H9 (cell line): ENCODE results near the gene DYNLT4. TPM values are rescaled to one million over a fixed set of nuclear protein-coding genes. Genes with fewer than 3 reads are reported as not detected.

ENCODE experiments used
- DNase-seq: peaks from one replicate; pipeline ENCODE4 v3.0.0-alpha.2; 2017
- H2AFZ ChIP-seq: one replicate; pipeline ENCODE4 v1.6.1; 2013; ENCODE audit warnings: mild to moderate bottlenecking, low read length, control low read depth, moderate library complexity
- H2AK5ac ChIP-seq: 2 replicates; pipeline ENCODE4 v1.6.1; 2013; ENCODE audit warnings: low read length, control low read depth, mixed read lengths; ENCODE audit not compliant: insufficient read length
- H2BK120ac ChIP-seq: one replicate; pipeline ENCODE4 v1.6.1; 2013; ENCODE audit warnings: low read depth, mild to moderate bottlenecking, low read length, control low read depth, inconsistent platforms; ENCODE audit not compliant: poor library complexity, severe bottlenecking
- H2BK12ac ChIP-seq: 2 replicates; pipeline ENCODE4 v1.6.1; 2013; ENCODE audit warnings: low read length, control low read depth, mixed read lengths, low read depth; ENCODE audit not compliant: insufficient read length
- H2BK15ac ChIP-seq: 2 replicates; pipeline ENCODE4 v1.6.1; 2013; ENCODE audit warnings: low read depth, low read length, control low read depth
- H2BK20ac ChIP-seq: one replicate; pipeline ENCODE4 v1.6.1; 2013; ENCODE audit warnings: low read depth, mild to moderate bottlenecking, low read length, control low read depth, inconsistent platforms; ENCODE audit not compliant: poor library complexity, severe bottlenecking
- H2BK5ac ChIP-seq: 2 replicates; pipeline ENCODE4 v1.6.1; 2013; ENCODE audit warnings: low read length, control low read depth, mixed read lengths; ENCODE audit not compliant: insufficient read length
- H3K14ac ChIP-seq: 2 replicates; pipeline ENCODE4 v1.6.1; 2013; ENCODE audit warnings: low read length, control low read depth; ENCODE audit not compliant: insufficient read depth
- H3K18ac ChIP-seq: 2 replicates; pipeline ENCODE4 v1.6.1; 2013; ENCODE audit warnings: low read depth, mild to moderate bottlenecking, mixed read lengths, low read length, control low read depth; ENCODE audit not compliant: insufficient read length
- H3K23ac ChIP-seq: 2 replicates; pipeline ENCODE4 v1.6.1; 2013; ENCODE audit warnings: low read length, control low read depth, mixed read lengths, low read depth; ENCODE audit not compliant: insufficient read length
- H3K23me2 ChIP-seq: 2 replicates; pipeline ENCODE4 v1.6.1; 2013; ENCODE audit warnings: low read depth, mild to moderate bottlenecking, mixed read lengths, low read length, control low read depth; ENCODE audit not compliant: insufficient read length, poor library complexity, severe bottlenecking
- H3K27ac ChIP-seq: 2 replicates; pipeline ENCODE4 v1.5.1; 2013; ENCODE audit warnings: low read length, control low read depth, mixed read lengths, low read depth; ENCODE audit not compliant: insufficient read length
- H3K27me3 ChIP-seq: 2 replicates; pipeline ENCODE4 v1.6.1; 2013; ENCODE audit warnings: low read length, control low read depth, inconsistent platforms; ENCODE audit not compliant: insufficient read depth
- H3K4ac ChIP-seq: 2 replicates; pipeline ENCODE4 v1.6.1; 2013; ENCODE audit warnings: low read depth, mild to moderate bottlenecking, control low read depth, inconsistent platforms, low read length, moderate library complexity
- H3K4me1 ChIP-seq: 2 replicates; pipeline ENCODE4 v1.6.1; 2013; ENCODE audit warnings: low read length, control low read depth, inconsistent platforms; ENCODE audit not compliant: insufficient read depth
- H3K4me2 ChIP-seq: 2 replicates; pipeline ENCODE4 v1.6.1; 2013; ENCODE audit warnings: low read length, control low read depth, mixed read lengths; ENCODE audit not compliant: insufficient read length, insufficient read depth
- H3K56ac ChIP-seq: 2 replicates; pipeline ENCODE4 v1.6.1; 2013; ENCODE audit warnings: low read depth, mild to moderate bottlenecking, mixed read lengths, low read length, control low read depth; ENCODE audit not compliant: insufficient read length
- H3K79me1 ChIP-seq: 2 replicates; pipeline ENCODE4 v1.6.1; 2013; ENCODE audit warnings: low read depth, mild to moderate bottlenecking, moderate library complexity, low read length, control low read depth, inconsistent platforms; ENCODE audit not compliant: insufficient read depth, poor library complexity, severe bottlenecking
- H3K79me2 ChIP-seq: 2 replicates; pipeline ENCODE4 v1.6.1; 2013; ENCODE audit warnings: low read length, control low read depth, inconsistent platforms; ENCODE audit not compliant: insufficient read depth
- H3K9ac ChIP-seq: 2 replicates; pipeline ENCODE4 v1.6.1; 2013; ENCODE audit warnings: low read length, control low read depth, mixed read lengths; ENCODE audit not compliant: insufficient read length; ENCODE audit errors: extremely low read depth
- H3K9me3 ChIP-seq: one replicate; pipeline ENCODE4 v1.6.1; 2013; ENCODE audit warnings: low read depth, low read length, inconsistent platforms; ENCODE audit not compliant: control insufficient read depth
- H3T11ph ChIP-seq: one replicate; pipeline ENCODE4 v1.6.1; 2013; ENCODE audit warnings: mild to moderate bottlenecking, low read length, control low read depth, inconsistent platforms
- H4K20me1 ChIP-seq: one replicate; pipeline ENCODE4 v1.6.1; 2013; ENCODE audit not compliant: control insufficient read depth, insufficient read length, insufficient read depth
- H4K5ac ChIP-seq: 2 replicates; pipeline ENCODE4 v1.6.1; 2013; ENCODE audit warnings: low read depth, mild to moderate bottlenecking, mixed read lengths, low read length, control low read depth; ENCODE audit not compliant: insufficient read length
- H4K8ac ChIP-seq: replicated peaks from 2 replicates; pipeline ENCODE4 v1.6.1; 2013; ENCODE audit warnings: low read length, control low read depth, mixed read lengths, low read depth; ENCODE audit not compliant: insufficient read length
- H4K91ac ChIP-seq: 2 replicates; pipeline ENCODE4 v1.6.1; 2013; ENCODE audit warnings: low read depth, mild to moderate bottlenecking, moderate library complexity, mixed read lengths, low read length, control low read depth; ENCODE audit not compliant: insufficient read length
- H3K27ac Mint-ChIP-seq, 3 experiments: 2 replicates in 2 of 3; 3 replicates in 1 of 3; pipeline ENCODE4 v1.8.0; 2020 to 2021; ENCODE audit warnings: mixed read lengths in 3 of 3, mild to moderate bottlenecking in 1 of 3, moderate library complexity in 1 of 3
- H3K27me3 Mint-ChIP-seq: 2 replicates; pipeline ENCODE4 v1.8.0; 2021; ENCODE audit warnings: low read depth, mild to moderate bottlenecking, moderate library complexity, mixed read lengths
- H3K36me3 Mint-ChIP-seq, 3 experiments: 2 replicates in 2 of 3; 3 replicates in 1 of 3; pipeline ENCODE4 v1.8.0; 2020 to 2021; ENCODE audit warnings: low read depth in 3 of 3, mixed read lengths in 3 of 3; ENCODE audit not compliant: insufficient read depth in 1 of 3
- H3K4me1 Mint-ChIP-seq, 2 experiments: 2 replicates each; pipeline ENCODE4 v1.8.0; 2020; ENCODE audit warnings: mixed read lengths in 2 of 2
- H3K4me3 Mint-ChIP-seq, 2 experiments: 2 replicates in 1 of 2; 3 replicates in 1 of 2; pipeline ENCODE4 v1.8.0; 2020 to 2021; ENCODE audit warnings: mild to moderate bottlenecking in 2 of 2, mixed read lengths in 2 of 2, moderate library complexity in 1 of 2
- H3K9me3 Mint-ChIP-seq, 2 experiments: 2 replicates in 1 of 2; 3 replicates in 1 of 2; pipeline ENCODE4 v1.8.0; 2020; ENCODE audit warnings: mild to moderate bottlenecking in 2 of 2, mixed read lengths in 2 of 2, moderate library complexity in 1 of 2
- WGBS: extraction: QIAGEN DNeasy Blood & Tissue Kit; methylation state at CpG from one replicate; pipeline ENCODE4 v1.1.7; 2013; ENCODE audit warnings: missing lambda C conversion rate, low lambda C conversion rate, mixed read lengths; ENCODE audit not compliant: insufficient read length; ENCODE audit errors: extremely low coverage; 5-methylcytosine and 5-hydroxymethylcytosine counted together
- total RNA-seq: library from RNA; stranded (reverse); gene quantifications from 2 replicates; pipeline ENCODE4 v1.2.1, GENCODE V29; 2021
- TF ChIP-seq, protein P1 (sequence below): fragments of 200-600 bp; sonication (generic); conservative IDR thresholded peaks from 3 replicates; pipeline ENCODE4 v1.8.0; 2021; ENCODE audit warnings: antibody characterized with exemption, mild to moderate bottlenecking

The DYNLT4 gene
- total RNA-seq, 1 experiment from 2014 or later = not detected

DNA sequence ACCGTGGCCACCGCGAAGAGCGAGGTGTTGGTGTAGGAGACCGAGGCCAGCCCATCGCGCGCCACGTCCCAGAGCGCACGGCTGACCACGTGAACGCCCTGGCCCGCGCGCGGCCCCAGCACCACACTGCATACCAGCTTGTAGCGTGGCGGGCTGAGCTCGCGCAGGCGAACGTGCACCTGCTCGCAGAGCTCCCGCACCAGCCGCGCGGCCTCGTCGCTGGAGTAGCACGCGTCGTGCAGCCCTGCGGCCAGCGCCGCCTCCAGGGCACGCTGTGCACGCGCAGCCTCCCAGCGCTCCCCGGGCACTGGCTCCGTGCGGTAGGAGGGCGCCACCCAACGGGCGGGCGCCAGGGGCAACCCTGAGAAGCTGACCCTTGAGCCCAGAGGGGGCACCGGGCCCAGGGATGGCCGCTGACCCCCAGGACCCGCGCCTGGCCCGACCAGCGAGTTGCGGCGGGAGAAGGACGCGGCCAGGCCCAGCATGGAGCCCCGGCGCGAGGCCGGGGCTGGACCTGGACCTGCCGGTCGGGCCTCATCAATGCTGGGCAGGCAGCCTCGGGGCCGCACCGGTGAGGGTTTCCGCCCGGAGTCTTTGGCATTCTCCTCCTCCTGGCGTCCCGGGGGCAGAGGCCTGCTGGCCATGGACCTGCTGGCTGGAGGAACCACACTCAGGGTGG, 987 bp downstream of the DYNLT4 start:
- no peaks in the 10 kb centered on the region for H3K9me3 ChIP-seq
- Mint-ChIP-seq H3K36me3 (peaks cover 3 to 42% (median 26%) of the 10 kb centered on the region in 3 experiments), H3K27me3 (no peaks in the 10 kb centered on the region), H3K9me3 (no peaks in the 10 kb centered on the region), H3K27ac (no peak overlapping the region; a peak in 2 of 7 replicates), H3K4me3 (no peak overlapping the region), H3K4me1 (peaks cover 36 to 38% of the 10 kb centered on the region in 2 experiments)
- no peaks in the 10 kb centered on the region for H3K79me1 ChIP-seq
- peak overlapping the region; percentile 55 for H2BK120ac ChIP-seq
- H3K79me2 ChIP-seq = no peaks in the 10 kb centered on the region
- H2AK5ac ChIP-seq = peak overlapping the region; percentile 7
- H3K23ac ChIP-seq = no peak overlapping the region
- H3K14ac ChIP-seq = peak overlapping the region; percentile 89; the same call in 1 of the 2 replicates
- peaks cover 10% of the 10 kb centered on the region; the same call in 1 of the 2 replicates for H3K4me1 ChIP-seq
- no peak overlapping the region for H3K4me2 ChIP-seq
- H2AFZ ChIP-seq = no peak overlapping the region
- no peak overlapping the region for H4K5ac ChIP-seq
- no peak overlapping the region for H3K56ac ChIP-seq
- peak; percentile 41 for DNase-seq
- H4K20me1 ChIP-seq = no peaks in the 10 kb centered on the region
- H3K9ac ChIP-seq = no peak overlapping the region
- H3K23me2 ChIP-seq = peaks cover 3% of the 10 kb centered on the region
- peak overlapping the region; percentile 86 for H3K4ac ChIP-seq
- no peak overlapping the region for H2BK20ac ChIP-seq
- H3K27me3 ChIP-seq = no peaks in the 10 kb centered on the region
- peak overlapping the region; percentile 96 for H4K91ac ChIP-seq
- peak overlapping the region; percentile 85 for H3K27ac ChIP-seq
- H3K18ac ChIP-seq = peak overlapping the region; percentile 92
- H2BK12ac ChIP-seq = peak overlapping the region; percentile 78
- H2BK15ac ChIP-seq = no peak overlapping the region
- no peak overlapping the region for H3T11ph ChIP-seq
- TF ChIP-seq, protein P1, sequence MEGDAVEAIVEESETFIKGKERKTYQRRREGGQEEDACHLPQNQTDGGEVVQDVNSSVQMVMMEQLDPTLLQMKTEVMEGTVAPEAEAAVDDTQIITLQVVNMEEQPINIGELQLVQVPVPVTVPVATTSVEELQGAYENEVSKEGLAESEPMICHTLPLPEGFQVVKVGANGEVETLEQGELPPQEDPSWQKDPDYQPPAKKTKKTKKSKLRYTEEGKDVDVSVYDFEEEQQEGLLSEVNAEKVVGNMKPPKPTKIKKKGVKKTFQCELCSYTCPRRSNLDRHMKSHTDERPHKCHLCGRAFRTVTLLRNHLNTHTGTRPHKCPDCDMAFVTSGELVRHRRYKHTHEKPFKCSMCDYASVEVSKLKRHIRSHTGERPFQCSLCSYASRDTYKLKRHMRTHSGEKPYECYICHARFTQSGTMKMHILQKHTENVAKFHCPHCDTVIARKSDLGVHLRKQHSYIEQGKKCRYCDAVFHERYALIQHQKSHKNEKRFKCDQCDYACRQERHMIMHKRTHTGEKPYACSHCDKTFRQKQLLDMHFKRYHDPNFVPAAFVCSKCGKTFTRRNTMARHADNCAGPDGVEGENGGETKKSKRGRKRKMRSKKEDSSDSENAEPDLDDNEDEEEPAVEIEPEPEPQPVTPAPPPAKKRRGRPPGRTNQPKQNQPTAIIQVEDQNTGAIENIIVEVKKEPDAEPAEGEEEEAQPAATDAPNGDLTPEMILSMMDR = no peak
- WGBS = no CpG with 5 or more reads among the region's 70 CpGs
- no peak overlapping the region for H4K8ac ChIP-seq
- H2BK5ac ChIP-seq = no peak overlapping the region
